Stimulated activated CD8-positive, alpha-beta memory T cell treated with anti-CD3 and anti-CD28 coated beads, Interleukin-2, amount 100 ng/mL, for 48 hours (primary cell): ENCODE measurements around the gene SOX9.

ENCODE experiments used
- DNase-seq, 2 donors: peaks; one replicate each; pipeline ENCODE4 v3.0.0-alpha.2; 2020; ENCODE audit warnings: low read depth in 2 of 2

The SOX9 gene

GRCh38 chr17:72162569-72162968 lies 41.7 kb downstream of the SOX9 start:
- DNase-seq = no peak

- no peak for DNase-seq
Measured at GRCh38 chr17:72163474-72163873, 42.7 kb downstream of the SOX9 start.

DNA sequence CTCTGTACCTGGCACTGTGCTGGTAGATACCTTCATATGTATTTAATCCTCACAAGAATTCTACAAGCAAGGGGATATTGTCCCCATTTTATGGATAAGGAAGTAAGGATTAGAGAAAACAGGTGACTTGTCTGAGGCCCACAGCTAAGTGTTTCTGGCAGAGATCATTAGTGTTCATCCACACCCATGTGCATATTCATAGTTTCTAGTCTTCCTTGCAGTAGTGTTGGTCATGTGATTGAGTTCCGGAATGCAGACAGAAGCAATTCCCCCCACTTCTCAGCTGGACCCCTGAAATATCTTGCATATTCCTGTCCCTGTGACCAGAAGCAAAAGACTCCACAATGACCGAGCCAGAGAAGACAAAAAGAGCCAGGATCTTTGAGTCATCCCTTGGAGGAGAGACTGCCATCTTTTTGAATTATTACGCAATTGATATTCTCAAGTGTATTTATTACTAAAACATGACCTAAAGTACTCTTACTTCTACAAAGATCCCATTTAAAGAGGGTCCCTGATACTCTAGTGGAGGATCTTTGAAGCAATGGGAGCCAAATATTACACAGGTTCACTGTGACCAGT lies 43.4 kb downstream of the SOX9 start:
- DNase-seq = no peak

GRCh38 chr17:72165192-72165866 lies 44.5 kb downstream of the SOX9 start:
- no peak for DNase-seq

GRCh38 chr17:72165867-72166439 lies 45.1 kb downstream of the SOX9 start:
- DNase-seq = no peak

- DNase-seq = no peak
Measured at GRCh38 chr17:72167593-72167992, 46.8 kb downstream of the SOX9 start.

GRCh38 chr17:72169823-72170222 lies 49.0 kb downstream of the SOX9 start:
- DNase-seq = no peak

GRCh38 chr17:72171703-72172667 lies 51.2 kb downstream of the SOX9 start:
- DNase-seq = no peak

- DNase-seq = no peak
Measured at GRCh38 chr17:72173499-72174116, 52.8 kb downstream of the SOX9 start.

DNA sequence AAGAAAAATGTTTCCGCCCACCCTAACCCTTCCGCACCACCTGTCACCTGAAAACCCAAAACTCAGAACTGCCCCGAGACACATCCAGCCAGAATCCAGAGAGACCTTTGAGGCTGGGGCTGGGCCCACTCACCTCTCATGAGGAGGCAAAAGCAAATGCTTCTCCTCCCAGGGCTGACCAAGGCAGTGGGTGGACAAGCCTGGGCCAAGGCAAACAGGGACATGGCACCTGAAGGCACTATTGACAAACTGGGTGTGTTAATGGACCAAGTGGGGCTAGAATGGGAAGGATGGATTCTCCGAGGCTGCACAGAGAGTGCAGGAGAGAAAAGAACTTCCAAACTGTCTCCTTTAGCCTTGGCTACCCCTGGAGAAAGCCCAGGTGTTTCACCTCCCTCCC lies 54.4 kb downstream of the SOX9 start:
- no peak for DNase-seq
